HG02973 (cell line): Measurements from ENCODE around the gene ATP1B1.
"Not testable (repeated sequence)": the region's sequence is repeated elsewhere in the genome, so short reads cannot be mapped to it uniquely, and the experiment has no call there.

Experiments used
- ATAC-seq: cut with Tn5 transposase; IDR thresholded peaks from one replicate; pipeline ENCODE4 v1.9.1; 2021; ENCODE audit warnings: moderate library complexity; ENCODE audit not compliant: unreplicated experiment

ATP1B1 gene

GRCh38 chr1:169138866-169139670 is 32.6 kb downstream of the ATP1B1 start:
- ATAC-seq, result peak; percentile 96

GRCh38 chr1:169141356-169141755 is 34.9 kb downstream of the ATP1B1 start:
- ATAC-seq, result no peak

- ATAC-seq, result no peak
Observed at GRCh38 chr1:169142129-169142528, 35.6 kb downstream of the ATP1B1 start.

GRCh38 chr1:169143346-169143745 is 36.9 kb downstream of the ATP1B1 start:
- no peak for ATAC-seq

GRCh38 chr1:169143984-169144383 is 37.5 kb downstream of the ATP1B1 start:
- no peak for ATAC-seq

GRCh38 chr1:169144941-169145626 is 38.6 kb downstream of the ATP1B1 start:
- ATAC-seq, result no peak

GRCh38 chr1:169146576-169147214 is 40.2 kb downstream of the ATP1B1 start:
- ATAC-seq, result no peak

- peak; percentile 63 for ATAC-seq
Observed at GRCh38 chr1:169148472-169149252, 42.2 kb downstream of the ATP1B1 start.

GRCh38 chr1:169149555-169150286 is 43.2 kb downstream of the ATP1B1 start:
- no peak for ATAC-seq

- no peak for ATAC-seq
Observed at GRCh38 chr1:169150641-169151337, 44.3 kb downstream of the ATP1B1 start.

GRCh38 chr1:169151338-169151837 is 44.9 kb downstream of the ATP1B1 start:
- ATAC-seq, result no peak

- no peak for ATAC-seq
Observed at GRCh38 chr1:169155675-169156074, 49.2 kb downstream of the ATP1B1 start.

- ATAC-seq, result no peak
Observed at GRCh38 chr1:169156580-169156979, 50.1 kb downstream of the ATP1B1 start.

GRCh38 chr1:169160845-169161495 is 54.5 kb downstream of the ATP1B1 start:
- ATAC-seq, result no peak

GRCh38 chr1:169161496-169162194 is 55.2 kb downstream of the ATP1B1 start:
- peak; percentile 79 for ATAC-seq

GRCh38 chr1:169163059-169163458 is 56.6 kb downstream of the ATP1B1 start:
- no peak for ATAC-seq

GRCh38 chr1:169175461-169175860 is 69.0 kb downstream of the ATP1B1 start:
- ATAC-seq, result no peak

GRCh38 chr1:169179431-169179830 is 72.9 kb downstream of the ATP1B1 start:
- not testable (repeated sequence) for ATAC-seq
